RPMI8226 (cell line): Measurements from ENCODE around the gene DNAJC21.
"Not testable (repeated sequence)": the region's sequence is repeated elsewhere in the genome, so short reads cannot be mapped to it uniquely, and the experiment has no call there.

Experiments
- DNase-seq: peaks from one replicate; pipeline ENCODE4 v3.0.0-alpha.2; 2015

The DNAJC21 gene

DNA sequence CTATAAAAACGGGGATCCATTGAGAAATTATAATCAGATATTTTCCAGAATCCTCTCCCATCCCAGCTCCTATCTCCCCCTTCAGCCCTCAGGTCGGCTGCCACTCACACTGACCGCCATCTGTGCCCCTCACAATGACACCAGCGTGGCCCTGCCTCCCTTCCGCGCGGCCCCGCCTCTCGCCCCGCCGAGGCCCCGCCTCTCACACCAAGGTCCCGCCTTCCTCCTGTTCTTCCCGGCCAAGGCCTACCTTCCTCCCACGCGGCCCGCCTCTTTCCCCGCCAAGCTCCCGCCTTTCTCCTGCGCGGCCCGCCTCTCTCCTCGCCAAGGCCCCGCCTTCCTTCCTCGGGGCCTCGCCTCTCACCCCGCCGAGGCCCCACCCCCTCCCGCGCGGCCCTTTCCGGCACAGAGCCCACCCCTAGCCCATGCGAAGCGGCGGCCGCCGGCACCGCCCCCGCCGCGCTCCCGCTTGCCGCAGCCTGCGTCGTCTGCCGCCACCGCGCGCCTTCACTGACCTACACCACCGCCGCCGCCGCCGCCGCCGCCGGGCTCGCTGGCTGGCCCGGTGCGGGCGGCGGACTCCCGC lies at the start of gene DNAJC21:
DNAJC21 (plus strand) TSS at position 426 of the 586 bp plus-strand sequence. CDS start 261 bp downstream, outside the sequence.
- DNase-seq = peak; percentile 95

GRCh38 chr5:34881246-34881645 lies 48.1 kb upstream of the DNAJC21 start:
- DNase-seq = no peak

- no peak for DNase-seq
Measured at GRCh38 chr5:34886392-34887119, 42.8 kb upstream of the DNAJC21 start.

GRCh38 chr5:34889394-34889793 lies 40.0 kb upstream of the DNAJC21 start:
- no peak for DNase-seq

- DNase-seq = no peak
Measured at GRCh38 chr5:34891981-34892380, 37.4 kb upstream of the DNAJC21 start.

DNA sequence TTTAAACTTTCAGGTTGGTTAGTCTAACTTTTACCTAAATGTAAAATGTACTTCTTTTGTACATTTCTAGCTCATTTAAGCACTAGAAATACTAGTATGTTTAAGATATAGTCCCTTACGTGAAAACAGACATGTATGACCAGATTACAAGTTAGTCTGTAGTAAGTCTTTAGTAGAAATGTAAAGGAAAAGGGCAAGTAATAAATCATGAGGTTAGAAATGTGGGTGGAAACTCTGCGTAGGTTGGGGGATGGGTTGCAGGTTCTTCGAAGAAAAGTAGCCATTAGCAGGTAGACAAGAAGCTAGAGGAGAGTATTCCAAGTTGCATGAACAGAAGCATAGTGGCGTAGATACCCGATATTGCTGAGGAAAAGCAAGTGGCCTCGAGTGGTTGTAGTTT lies 36.9 kb upstream of the DNAJC21 start:
- no peak for DNase-seq

GRCh38 chr5:34894716-34895115 lies 34.6 kb upstream of the DNAJC21 start:
- no peak for DNase-seq

DNA sequence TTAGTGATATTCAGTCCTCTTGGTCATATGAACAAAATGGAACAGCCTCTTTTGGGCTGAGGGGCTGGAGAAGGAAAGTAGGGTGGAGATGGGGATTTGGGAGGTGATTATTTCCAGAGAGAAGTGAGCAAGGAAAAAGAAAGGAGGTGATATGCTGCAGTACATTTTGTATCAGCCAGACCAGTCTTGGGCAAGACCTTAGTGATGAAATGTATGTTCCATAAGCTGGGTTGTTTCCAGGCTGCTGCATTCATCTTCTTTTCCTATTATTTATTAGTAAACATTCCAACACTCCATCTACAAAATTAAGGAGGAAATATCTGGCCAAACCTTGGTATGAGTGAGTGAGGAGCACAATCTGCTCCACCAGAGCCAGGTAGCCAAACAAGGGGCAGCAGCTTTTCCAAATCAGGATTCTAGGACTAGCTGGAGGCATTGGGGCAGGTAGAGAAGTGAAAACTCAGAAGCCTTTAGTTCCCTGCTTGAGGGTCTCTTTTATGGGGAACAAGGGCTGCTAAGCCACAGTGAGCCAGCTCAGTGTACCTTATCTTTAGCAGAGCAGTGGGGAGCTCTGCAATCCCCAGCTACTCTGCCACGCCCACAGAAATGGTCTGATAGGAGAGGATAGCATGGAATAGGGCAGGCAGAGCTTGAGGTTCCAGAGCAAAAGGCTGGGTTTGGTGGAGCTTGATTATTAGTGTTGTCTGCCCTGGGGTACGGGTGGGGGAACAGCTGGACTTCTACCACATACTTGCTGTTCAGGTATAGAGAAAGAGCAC lies 33.5 kb upstream of the DNAJC21 start:
- DNase-seq = no peak

- DNase-seq = no peak
Measured at GRCh38 chr5:34897646-34898045, 31.7 kb upstream of the DNAJC21 start.

DNA sequence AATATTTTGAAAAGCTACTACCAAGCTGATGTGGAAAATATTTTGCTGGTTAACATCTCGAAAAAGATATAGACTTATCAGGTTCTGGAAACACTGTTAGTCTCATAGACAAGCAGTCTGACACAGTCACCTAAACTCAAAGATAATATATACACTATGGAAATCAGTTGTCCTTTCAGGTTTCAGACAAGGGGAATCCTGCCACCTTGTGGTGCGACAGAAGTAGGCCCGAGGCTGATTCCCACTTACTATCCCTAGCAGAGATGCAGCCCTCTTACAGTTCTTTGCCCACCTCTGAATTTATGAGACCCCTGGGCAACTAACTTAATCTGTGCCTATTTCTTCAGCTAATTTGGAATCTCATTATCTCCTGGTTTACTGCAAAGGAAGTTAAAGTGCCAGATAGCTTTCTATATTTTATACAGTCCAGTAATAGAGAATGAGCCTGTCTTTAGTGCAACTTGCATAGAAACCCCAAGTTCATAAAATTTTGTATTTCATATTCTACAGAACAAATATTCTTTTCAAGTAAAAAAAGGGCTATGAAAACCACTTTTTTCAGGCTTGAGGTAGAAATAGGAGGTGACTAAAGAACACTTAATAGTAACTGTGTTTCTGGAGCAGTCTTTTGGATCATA lies 31.0 kb upstream of the DNAJC21 start:
- peak; percentile 53 for DNase-seq

GRCh38 chr5:34899066-34899465 lies 30.3 kb upstream of the DNAJC21 start:
- DNase-seq = no peak

GRCh38 chr5:34900652-34901051 lies 28.7 kb upstream of the DNAJC21 start:
- no peak for DNase-seq

- no peak for DNase-seq
Measured at GRCh38 chr5:34903260-34903659, 26.1 kb upstream of the DNAJC21 start.

DNA sequence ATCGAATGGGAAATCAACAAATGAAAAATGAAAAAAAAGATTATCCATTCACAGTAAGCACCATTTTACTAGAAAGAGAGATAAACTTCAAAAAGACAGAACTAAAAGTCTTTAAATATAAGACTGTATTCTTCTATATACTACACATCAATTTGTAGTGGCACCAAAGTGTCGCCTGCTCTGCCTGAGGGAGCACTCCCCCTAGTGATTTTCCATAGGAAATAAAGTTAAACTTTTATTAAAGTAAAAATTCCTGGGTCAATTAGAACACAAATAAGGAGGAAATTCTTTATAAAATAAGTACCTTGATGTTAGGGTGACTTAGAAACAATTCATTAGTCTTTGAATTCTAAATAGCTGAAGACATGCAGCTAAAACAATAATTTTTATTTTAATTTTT lies 23.8 kb upstream of the DNAJC21 start:
- no peak for DNase-seq

- no peak for DNase-seq
Measured at GRCh38 chr5:34913072-34913471, 16.3 kb upstream of the DNAJC21 start.

GRCh38 chr5:34914671-34915138 lies 14.7 kb upstream of the DNAJC21 start:
- peak; percentile 11 for DNase-seq

GRCh38 chr5:34915139-34915855 lies 14.1 kb upstream of the DNAJC21 start, which contains the start of the genes BRIX1 and RAD1:
BRIX1 (plus strand) TSS chr5:34915711; CDS start chr5:34915739, 28 bp downstream.
RAD1 (minus strand) TSS chr5:34915504; CDS start chr5:34914892, 612 bp downstream.
- DNase-seq = peak; percentile 93

GRCh38 chr5:34915856-34916192 lies 13.5 kb upstream of the DNAJC21 start:
- no peak for DNase-seq

GRCh38 chr5:34916518-34916917 lies 12.8 kb upstream of the DNAJC21 start:
- DNase-seq = no peak

- no peak for DNase-seq
Measured at GRCh38 chr5:34918025-34918424, 11.3 kb upstream of the DNAJC21 start.

GRCh38 chr5:34919077-34919476 lies 10.3 kb upstream of the DNAJC21 start:
- DNase-seq = no peak

DNA sequence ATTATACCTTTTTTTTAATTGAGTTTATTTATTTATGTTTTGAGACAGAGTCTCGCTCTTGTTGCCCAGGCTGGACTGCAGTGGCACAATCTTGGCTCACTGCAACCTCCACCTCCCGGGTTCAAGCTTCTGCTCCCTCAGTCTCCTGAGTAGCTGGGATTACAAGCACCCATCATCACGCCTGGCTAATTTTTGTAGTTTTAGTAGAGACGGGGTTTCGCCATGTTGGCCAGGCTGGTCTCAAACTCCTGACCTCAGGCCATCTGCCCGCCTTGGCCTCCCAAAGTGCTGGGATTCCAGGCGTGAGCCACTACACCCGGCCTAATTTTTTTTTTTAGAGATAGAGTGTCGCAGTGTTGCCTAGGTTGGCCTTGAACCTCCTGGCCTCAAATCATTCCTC lies 6.1 kb upstream of the DNAJC21 start:
- not testable (repeated sequence) for DNase-seq
